GM12891 (cell line): ENCODE data around the gene SPTBN5.

Experiments used
- POLR2A ChIP-seq: IDR thresholded peaks from 2 replicates; pipeline ENCODE4 v1.6.1; 2011; ENCODE audit warnings: low read depth, low read length, control low read depth
- POLR2AphosphoS5 ChIP-seq: IDR thresholded peaks from 2 replicates; pipeline ENCODE4 v1.6.1; 2011; ENCODE audit warnings: low read depth, low read length, control low read depth
- SPI1 ChIP-seq: IDR thresholded peaks from 2 replicates; pipeline ENCODE4 v1.6.1; 2011; ENCODE audit warnings: low read depth, low read length, control low read depth
- TAF1 ChIP-seq: IDR thresholded peaks from 2 replicates; pipeline ENCODE4 v1.6.1; 2011; ENCODE audit warnings: low read depth, low read length, control low read depth

DNA sequence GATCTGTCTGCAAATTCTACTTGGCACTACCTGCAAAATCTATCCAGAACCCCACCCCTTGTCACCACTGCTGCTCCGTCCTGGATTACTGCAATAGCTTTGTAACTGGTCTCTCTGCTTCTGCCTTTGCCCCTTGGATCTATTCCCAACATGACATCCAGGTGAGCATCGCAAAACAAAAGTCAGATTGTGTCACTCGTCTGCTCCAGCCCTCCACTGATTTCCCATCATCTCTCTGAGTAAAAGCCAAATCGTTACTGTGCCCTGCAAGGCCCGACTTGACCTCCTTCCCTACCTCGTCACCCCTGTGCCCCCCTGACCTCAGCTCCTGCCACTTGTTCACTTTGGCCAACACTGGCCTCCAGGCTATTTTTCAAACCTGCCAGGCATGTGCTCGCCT is 9.4 kb downstream of the SPTBN5 start:
- TF ChIP-seq POLR2AphosphoS5 = no peak
- no peak for TF ChIP-seq POLR2A
- TF ChIP-seq TAF1 = no peak
- no peak for TF ChIP-seq SPI1
